Stimulated activated CD4-positive, alpha-beta T cell treated with anti-CD3 and anti-CD28 coated beads, Interleukin-4, amount 100 ng/mL, for 1 hour (primary cell): ENCODE results near the gene DCTN3.

Source experiments
- DNase-seq: peaks from one replicate; pipeline ENCODE4 v3.0.0-alpha.2; 2020

DCTN3 gene

DNA sequence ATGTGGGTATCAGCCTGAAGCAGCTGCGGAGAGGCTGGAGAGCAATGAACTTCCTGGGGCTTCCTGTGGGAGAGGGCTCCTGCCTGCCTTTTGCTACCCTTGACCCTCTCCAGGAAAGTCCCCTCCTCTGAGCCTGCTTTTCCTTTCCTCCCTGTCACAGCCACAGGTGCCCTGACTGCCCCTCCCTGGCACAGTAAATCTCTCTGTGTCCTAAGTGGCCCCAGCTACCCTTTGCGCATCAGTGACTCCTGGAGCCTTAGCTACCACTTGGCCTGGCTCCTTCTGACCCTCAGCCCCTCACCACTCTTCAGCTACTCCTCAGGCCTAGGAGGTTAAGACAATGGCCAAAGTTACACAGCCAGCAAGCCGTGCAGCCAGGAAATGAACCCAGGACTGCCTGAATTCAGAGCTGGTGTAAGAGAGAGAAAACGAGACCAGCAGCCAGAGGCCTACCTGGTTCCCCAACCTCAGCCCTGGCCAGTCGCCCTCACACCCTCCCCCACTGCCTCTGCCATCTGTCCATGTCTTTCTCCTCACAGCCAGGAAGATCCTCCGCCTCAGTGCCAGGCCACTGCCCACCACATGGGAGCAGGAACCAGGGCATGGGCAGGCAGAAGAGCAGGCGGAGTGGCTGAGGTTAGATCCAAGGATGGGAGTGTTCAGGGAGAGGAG is 49.4 kb downstream of the DCTN3 start:
- no peak for DNase-seq

DNA sequence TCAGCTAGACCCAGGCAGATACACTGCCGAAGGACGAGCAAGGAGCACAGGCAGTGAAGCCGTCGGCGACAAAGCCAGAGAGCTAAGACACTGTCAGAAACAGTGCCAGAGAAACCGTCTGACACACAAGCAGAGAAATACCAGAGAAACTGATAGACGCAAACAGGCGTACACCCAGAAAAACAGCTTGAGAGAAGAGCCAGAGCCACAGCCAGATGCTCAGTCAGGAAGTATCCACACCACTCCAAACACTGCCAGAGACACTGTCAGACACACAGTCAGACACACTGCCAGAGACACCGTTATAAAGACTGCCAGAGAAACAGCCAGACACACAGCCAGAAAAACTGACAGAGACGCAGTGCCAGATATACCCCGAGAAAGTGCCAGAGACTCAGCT is 49.9 kb downstream of the DCTN3 start:
- DNase-seq = no peak

DNA sequence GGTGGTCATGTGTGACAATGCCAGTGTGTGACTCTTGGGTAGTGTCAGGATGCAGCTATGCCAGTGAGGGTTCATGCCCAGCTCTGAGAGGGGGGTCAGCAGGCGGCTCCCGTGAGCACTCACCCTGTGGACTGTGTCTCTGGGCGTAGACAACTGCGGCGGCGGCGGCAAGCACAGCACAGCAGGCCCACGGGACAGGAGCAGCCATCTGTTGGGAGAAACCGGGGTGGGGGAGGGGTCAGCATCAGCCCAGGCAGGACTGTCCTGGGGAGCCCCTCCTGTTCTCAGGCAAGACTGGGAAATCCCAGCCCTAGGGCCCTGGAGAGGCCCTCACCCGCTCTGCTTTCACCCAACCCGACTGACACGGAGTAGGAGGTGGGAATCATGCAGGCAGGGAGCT is 51.5 kb downstream of the DCTN3 start:
- DNase-seq = no peak

DNA sequence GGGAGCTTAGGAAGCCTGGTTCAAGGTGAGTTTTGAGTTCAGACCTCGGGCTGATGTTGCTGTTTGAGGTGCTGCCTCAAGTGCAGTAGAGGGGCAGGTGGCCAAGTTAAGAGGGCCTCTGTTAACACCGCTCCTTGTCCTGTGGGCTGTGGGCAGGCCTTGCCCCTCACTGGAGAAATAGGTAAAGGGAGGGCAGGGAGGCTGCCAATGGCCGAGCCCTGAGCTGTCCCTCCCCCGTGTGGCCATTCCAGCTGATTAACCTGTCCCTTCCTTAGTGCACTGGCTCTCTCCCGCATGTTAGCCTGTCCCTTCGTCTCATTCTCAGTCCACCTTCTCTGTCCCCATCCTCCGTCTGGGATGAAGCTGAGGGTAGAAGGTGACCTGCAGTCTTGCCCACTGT is 52.2 kb downstream of the DCTN3 start:
- DNase-seq = no peak

DNA sequence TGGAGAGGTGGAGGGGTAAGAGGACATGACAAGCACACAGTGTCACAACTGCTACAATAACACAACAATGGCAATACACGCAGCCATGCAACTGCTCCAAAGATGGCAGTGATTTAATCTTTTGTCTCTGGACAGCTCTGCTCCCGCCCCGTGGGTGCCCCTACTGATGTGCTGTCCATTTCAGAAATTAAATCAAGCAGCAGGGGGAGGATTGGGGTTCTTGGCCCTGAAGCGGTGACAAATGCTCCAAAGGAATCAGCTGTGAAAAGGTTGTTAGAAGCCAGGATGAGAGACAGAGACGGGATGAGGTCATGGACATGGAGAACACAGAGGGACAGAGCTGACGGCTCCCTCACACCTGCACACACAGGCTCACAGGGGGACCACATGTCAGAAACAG is 53.3 kb downstream of the DCTN3 start:
- DNase-seq = no peak

DNA sequence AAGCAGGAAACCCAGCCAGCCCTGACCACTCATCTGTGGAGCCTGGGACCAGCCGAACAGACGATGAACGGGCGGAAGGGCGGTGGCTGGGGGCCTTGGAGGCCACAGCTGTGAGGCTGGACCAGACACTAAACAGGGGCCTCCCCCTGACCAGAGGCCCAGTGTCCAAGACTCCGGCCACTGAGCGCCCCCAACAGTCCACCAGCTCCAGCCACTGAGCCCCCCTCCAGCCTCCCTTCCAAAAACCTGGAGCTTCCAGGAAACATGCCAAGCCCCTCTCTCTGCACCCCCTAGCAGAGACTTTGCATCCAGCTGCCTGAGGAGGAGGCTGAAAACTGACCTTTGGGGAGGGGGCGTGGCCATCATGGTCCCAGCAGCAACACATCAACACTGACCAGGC is 54.0 kb downstream of the DCTN3 start:
- DNase-seq = no peak

DNA sequence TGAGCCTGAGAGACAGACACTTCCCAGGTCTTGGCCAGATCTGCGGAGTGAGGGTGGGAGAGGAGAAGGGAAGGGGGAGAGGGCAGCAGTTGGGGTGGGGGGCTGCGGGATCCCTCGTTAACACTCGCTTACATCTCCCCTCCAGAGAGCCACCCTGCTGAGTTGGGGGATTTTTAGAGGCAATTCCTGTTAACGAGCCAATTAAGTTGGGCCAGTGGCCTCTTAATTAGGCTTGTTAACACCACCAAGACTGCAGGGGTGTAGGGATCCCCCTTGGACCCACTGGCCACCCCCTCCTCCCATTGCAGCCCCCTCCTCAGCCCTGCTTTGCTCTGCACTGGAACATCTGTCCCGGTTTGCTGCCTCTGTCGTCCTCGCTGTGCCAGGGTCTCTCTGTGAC is 54.4 kb downstream of the DCTN3 start:
- no peak for DNase-seq

DNA sequence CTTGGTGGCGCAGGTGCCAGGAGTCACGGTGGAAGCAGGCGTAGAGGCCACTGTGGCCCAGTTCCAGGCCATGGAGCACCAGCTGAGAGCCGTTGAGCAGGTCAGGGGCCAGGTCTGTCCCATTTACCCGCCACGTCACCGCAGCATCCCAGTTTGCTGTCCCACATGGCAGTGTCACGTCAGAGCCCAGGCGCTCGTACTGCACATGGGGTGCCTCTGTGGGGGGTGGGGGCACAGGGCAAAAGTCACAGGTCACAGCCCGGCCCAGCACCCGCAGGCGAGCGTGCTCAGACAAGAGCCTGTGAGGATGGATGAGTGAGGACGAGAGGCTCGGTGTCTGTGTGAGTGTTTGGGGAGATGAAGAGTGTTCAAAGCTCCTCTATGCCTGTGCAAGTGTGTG is 55.7 kb downstream of the DCTN3 start:
- DNase-seq = no peak
